DOHH2 (cell line): ENCODE data around the gene CCDC91.

ENCODE experiments used
- EZH2phosphoT487 ChIP-seq: fragments of 200-600 bp; sonication (generic); IDR thresholded peaks from 2 replicates; pipeline ENCODE4 v1.6.1; 2017; ENCODE audit warnings: borderline replicate concordance, mild to moderate bottlenecking, antibody characterized with exemption, low read length, moderate library complexity, mixed read lengths
- TF ChIP-seq, protein P1 (sequence below): fragments of 200-600 bp; sonication (generic); IDR thresholded peaks from one replicate; pipeline ENCODE4 v1.5.1; 2014; ENCODE audit warnings: antibody characterized with exemption, mild to moderate bottlenecking, low read depth, low read length; ENCODE audit not compliant: poor library complexity, severe bottlenecking

DNA sequence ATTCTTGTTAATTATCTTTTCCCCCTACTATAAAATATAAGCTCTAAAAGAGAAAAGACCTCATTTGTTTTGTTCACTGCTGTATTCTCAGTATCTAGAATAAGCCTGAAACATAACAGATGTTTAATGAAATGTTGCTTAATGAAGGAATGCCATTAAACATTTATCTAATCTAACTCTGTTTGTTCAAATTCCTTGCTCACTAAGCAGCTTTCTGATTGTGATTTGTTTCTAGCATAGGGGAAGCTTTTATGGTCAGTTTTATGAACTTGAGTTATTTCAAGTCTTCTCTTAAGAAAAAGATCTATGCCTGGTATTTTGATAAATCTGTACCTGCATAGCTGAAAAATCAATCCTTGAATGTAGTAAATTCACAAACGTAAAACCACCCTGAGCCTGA, 308.6 kb downstream of the CCDC91 start:
- TF ChIP-seq, protein P1, sequence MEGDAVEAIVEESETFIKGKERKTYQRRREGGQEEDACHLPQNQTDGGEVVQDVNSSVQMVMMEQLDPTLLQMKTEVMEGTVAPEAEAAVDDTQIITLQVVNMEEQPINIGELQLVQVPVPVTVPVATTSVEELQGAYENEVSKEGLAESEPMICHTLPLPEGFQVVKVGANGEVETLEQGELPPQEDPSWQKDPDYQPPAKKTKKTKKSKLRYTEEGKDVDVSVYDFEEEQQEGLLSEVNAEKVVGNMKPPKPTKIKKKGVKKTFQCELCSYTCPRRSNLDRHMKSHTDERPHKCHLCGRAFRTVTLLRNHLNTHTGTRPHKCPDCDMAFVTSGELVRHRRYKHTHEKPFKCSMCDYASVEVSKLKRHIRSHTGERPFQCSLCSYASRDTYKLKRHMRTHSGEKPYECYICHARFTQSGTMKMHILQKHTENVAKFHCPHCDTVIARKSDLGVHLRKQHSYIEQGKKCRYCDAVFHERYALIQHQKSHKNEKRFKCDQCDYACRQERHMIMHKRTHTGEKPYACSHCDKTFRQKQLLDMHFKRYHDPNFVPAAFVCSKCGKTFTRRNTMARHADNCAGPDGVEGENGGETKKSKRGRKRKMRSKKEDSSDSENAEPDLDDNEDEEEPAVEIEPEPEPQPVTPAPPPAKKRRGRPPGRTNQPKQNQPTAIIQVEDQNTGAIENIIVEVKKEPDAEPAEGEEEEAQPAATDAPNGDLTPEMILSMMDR = no peak
- TF ChIP-seq EZH2phosphoT487 = no peak
